ENCODE results near the gene CLDN11.

CLDN11 gene

GRCh38 chr3:170470063-170471016, 51.7 kb downstream of the CLDN11 start:
- DNase-seq (ENCODE audit: low read depth in 2 of 2): no peak

DNA sequence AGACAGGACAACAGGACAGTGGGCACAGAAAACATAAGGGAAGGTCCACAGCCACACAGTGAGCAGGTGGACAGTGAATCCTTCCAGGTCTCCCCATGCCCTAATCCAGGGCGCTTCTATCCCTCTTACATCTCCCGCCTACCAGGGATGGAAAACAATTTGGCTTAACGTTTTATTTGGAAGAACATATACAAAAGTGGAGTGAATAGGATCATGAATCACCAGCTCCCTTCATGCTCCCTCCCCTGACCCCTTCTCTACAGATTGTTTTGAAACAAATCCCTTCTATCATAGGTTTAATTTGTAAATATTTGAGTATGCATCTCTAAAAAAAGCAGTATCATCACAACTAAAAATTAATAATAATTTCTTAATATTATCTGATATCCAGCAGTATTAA, 52.5 kb downstream of the CLDN11 start:
- DNase-seq (ENCODE audit: low read depth in 2 of 2): no peak

GRCh38 chr3:170473358-170473757, 54.7 kb downstream of the CLDN11 start:
- DNase-seq (ENCODE audit: low read depth in 2 of 2): no peak

GRCh38 chr3:170475092-170475685, 56.5 kb downstream of the CLDN11 start:
- DNase-seq (ENCODE audit: low read depth in 2 of 2): no peak

DNA sequence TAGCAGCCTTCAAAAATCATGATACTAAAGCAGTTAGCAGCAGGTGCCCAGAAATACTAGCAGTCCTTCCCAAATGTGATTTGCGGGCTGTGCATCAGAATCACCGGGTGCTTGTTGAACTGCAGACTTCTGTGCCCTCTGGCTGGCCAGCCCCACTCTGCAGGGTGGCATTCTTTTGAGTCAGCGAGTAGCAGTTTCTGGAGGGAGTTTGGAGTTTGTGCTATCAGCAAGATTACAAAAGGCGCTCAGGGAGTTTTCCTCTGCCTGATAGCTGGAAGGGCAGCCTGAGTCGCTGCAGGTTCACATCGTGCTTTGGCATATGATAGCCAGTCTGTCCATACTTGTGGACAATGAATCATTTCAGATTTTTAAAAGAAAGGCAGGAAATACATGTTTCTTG, 57.6 kb downstream of the CLDN11 start:
- DNase-seq (ENCODE audit: low read depth in 2 of 2): no peak

DNA sequence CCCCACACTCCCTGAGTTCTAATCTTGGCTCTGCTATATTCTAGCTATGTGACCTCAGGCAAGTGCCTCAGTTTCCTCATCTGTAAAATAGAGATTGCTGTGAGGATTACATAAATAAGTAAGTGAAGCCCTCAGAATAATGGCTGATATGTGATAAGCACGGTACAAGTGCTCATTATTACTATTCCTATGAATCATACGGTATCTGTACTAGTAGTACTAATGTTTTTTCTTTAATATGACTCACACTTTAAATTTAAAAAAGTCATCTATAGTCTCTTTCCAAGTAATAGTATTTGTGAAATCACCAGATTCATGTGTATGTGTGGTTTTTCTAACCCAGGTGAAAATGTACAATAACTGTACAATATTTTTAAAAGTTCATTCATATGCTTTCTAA, 58.7 kb downstream of the CLDN11 start:
- no peak for DNase-seq (ENCODE audit: low read depth in 2 of 2)

DNA sequence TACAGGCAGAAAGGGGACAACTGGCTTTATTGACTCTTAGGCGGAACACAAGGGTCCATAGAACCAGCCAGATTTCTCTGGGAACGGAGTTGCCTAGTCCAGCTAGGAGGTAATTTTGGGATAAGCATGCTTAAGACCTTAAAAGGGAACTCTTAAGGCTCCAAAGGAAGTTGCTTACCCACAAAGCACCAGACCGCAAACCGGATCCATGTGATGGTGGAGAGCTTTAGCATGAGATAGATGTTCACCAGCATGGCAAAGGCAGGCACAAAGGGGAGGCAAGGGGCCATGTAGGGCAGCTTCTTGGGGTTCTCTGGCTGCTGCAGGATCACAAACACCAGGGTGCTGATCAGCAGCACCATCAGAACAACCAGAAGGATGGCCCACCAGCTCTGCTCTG, 61.4 kb downstream of the CLDN11 start:
- no peak for DNase-seq (ENCODE audit: low read depth in 2 of 2)

GRCh38 chr3:170482199-170482598, 63.5 kb downstream of the CLDN11 start:
- no peak for DNase-seq (ENCODE audit: low read depth in 2 of 2)

GRCh38 chr3:170483485-170484262, 65.0 kb downstream of the CLDN11 start:
- DNase-seq (ENCODE audit: low read depth in 2 of 2): no peak

Data from stimulated activated CD4-positive, alpha-beta T cell treated with anti-CD3 and anti-CD28 coated beads, Interleukin-1b, Interleukin-23, amount 100 ng/mL, for 4 hours (primary cell).